NCI-H524 treated with DMSO at 0.1 percent for 48 hours (cell line): Measurements from ENCODE around the gene YJU2.
"Not testable (repeated sequence)": the region's sequence is repeated elsewhere in the genome, so short reads cannot be mapped to it uniquely, and the experiment has no call there.

Experiments used
- DNase-seq: peaks from one replicate; lab custom pipeline; 2025; lab: John Stamatoyannopoulos, UW

Gene YJU2

GRCh38 chr19:4228765-4229178 is 18.1 kb upstream of the YJU2 start:
- no peak for DNase-seq

- no peak for DNase-seq
Measured at GRCh38 chr19:4229179-4229931, 17.5 kb upstream of the YJU2 start, which contains the start of gene EBI3. EBI3 (plus strand) TSS chr19:4229523; CDS start chr19:4229551, 28 bp downstream.

GRCh38 chr19:4230237-4230636 is 16.6 kb upstream of the YJU2 start:
- not testable (repeated sequence) for DNase-seq

GRCh38 chr19:4231521-4231920 is 15.4 kb upstream of the YJU2 start:
- DNase-seq = not testable (repeated sequence)

- DNase-seq = not testable (repeated sequence)
Measured at GRCh38 chr19:4232139-4232538, 14.7 kb upstream of the YJU2 start.

GRCh38 chr19:4232614-4233281 is 14.1 kb upstream of the YJU2 start:
- DNase-seq = no peak

GRCh38 chr19:4233282-4233853 is 13.5 kb upstream of the YJU2 start:
- DNase-seq = no peak

GRCh38 chr19:4234142-4234861 is 12.6 kb upstream of the YJU2 start:
- DNase-seq = peak; percentile 7

GRCh38 chr19:4234862-4235201 is 12.0 kb upstream of the YJU2 start:
- no peak for DNase-seq

- DNase-seq = not testable (repeated sequence)
Measured at GRCh38 chr19:4237510-4237909, 9.4 kb upstream of the YJU2 start.

GRCh38 chr19:4238831-4239230 is 8.0 kb upstream of the YJU2 start:
- DNase-seq = no peak

- no peak for DNase-seq
Measured at GRCh38 chr19:4241824-4242430, 5.0 kb upstream of the YJU2 start.

GRCh38 chr19:4245938-4246337 is 942 bp upstream of the YJU2 start:
- not testable (repeated sequence) for DNase-seq

- no peak for DNase-seq
Measured at GRCh38 chr19:4256563-4256962, 9.7 kb downstream of the YJU2 start.

- DNase-seq = no peak
Measured at GRCh38 chr19:4257025-4257424, 10.1 kb downstream of the YJU2 start.

- DNase-seq = no peak
Measured at GRCh38 chr19:4258181-4258580, 11.3 kb downstream of the YJU2 start.

GRCh38 chr19:4260613-4261191 is 13.8 kb downstream of the YJU2 start:
- DNase-seq = no peak

GRCh38 chr19:4264812-4265211 is 17.9 kb downstream of the YJU2 start:
- DNase-seq = no peak

- no peak for DNase-seq
Measured at GRCh38 chr19:4266253-4267000, 19.5 kb downstream of the YJU2 start.

GRCh38 chr19:4267101-4267900 is 20.4 kb downstream of the YJU2 start:
- peak; percentile 30 for DNase-seq
